Endothelial cell of umbilical vein (primary cell): ENCODE measurements around the gene RGS6. TPM values are rescaled to one million over a fixed set of nuclear protein-coding genes. Genes with fewer than 3 reads are reported as not detected.

Source experiments
- BruUV-seq: library from RNA; stranded (reverse); fragments of 400-500 nt; replicated peaks from 2 replicates; lab custom pipeline; 2021; lab: Mats Ljungman, UMichigan
- CTCF ChIA-PET: fragments of 300-600, 350-600 bp; sonication (Branson Sonifier 250); formaldehyde crosslinking; loops from one replicate; lab custom pipeline; 2021; ENCODE audit warnings: antibody characterized with exemption, inconsistent platforms; lab: Charles Lee
- POLR2A ChIA-PET: fragments of 300-600, 350-600 bp; sonication (Branson Sonifier 250); formaldehyde crosslinking; loops from one replicate; lab custom pipeline; 2021; ENCODE audit warnings: antibody characterized with exemption, inconsistent platforms; lab: Charles Lee
- DNase-seq: peaks from one replicate; pipeline ENCODE4 v3.0.0-alpha.2; 2011; ENCODE audit warnings: low read depth, low spot score
- FAIRE-seq: peaks from 2 replicates; lab custom pipeline; 2011; peaks lifted over from hg19 to GRCh38; lab: Jason Lieb, UNC
- H2AFZ ChIP-seq: 2 replicates; pipeline ENCODE4 v1.6.0; 2012; ENCODE audit warnings: low read depth, low read length, control low read depth, inconsistent platforms
- H3K27ac ChIP-seq: 2 replicates; pipeline ENCODE4 v1.5.1; 2011; ENCODE audit warnings: low read depth, mild to moderate bottlenecking, control low read depth, low read length, moderate library complexity; ENCODE audit not compliant: insufficient read depth
- H3K27me3 ChIP-seq, 2 experiments: 2 replicates each; pipeline versions ENCODE4 v1.6.0 to v1.6.1; 2011; ENCODE audit warnings: low read length in 2 of 2, mixed read lengths in 1 of 2; ENCODE audit not compliant: control insufficient read depth in 2 of 2, insufficient read depth in 2 of 2
- H3K36me3 ChIP-seq, 2 experiments: 2 replicates in 1 of 2; 3 replicates in 1 of 2; pipeline ENCODE4 v1.5.1; 2011; ENCODE audit warnings: low read length in 2 of 2, mild to moderate bottlenecking in 1 of 2, moderate library complexity in 1 of 2; ENCODE audit not compliant: control insufficient read depth in 2 of 2, insufficient read depth in 2 of 2; ENCODE audit errors: extremely low read depth in 1 of 2
- H3K4me1 ChIP-seq: 3 replicates; pipeline ENCODE4 v1.5.1; 2011; ENCODE audit warnings: mild to moderate bottlenecking, low read length; ENCODE audit not compliant: control insufficient read depth, insufficient read depth; ENCODE audit errors: extremely low read depth
- H3K4me2 ChIP-seq: 2 replicates; pipeline ENCODE4 v1.6.1; 2011; ENCODE audit warnings: low read length, control low read depth, mixed read lengths; ENCODE audit not compliant: insufficient read depth
- H3K4me3 ChIP-seq, 3 experiments: fragments of 200-600 bp in 1 of 3; sonication (generic), shearing (Covaris generic) in 1 of 3; replicated peaks in 1 of 3; 2 replicates each; pipeline ENCODE4 v1.5.1; 2011 to 2016; ENCODE audit warnings: control low read depth in 3 of 3, low read length in 3 of 3, mild to moderate bottlenecking in 2 of 3, inconsistent platforms in 1 of 3, low read depth in 1 of 3, moderate library complexity in 1 of 3; ENCODE audit not compliant: insufficient read depth in 1 of 3
- H3K79me2 ChIP-seq: 2 replicates; pipeline ENCODE4 v1.6.0; 2012; ENCODE audit warnings: low read length, inconsistent platforms; ENCODE audit not compliant: control insufficient read depth, insufficient read depth
- H3K9ac ChIP-seq: replicated peaks from 2 replicates; pipeline ENCODE3; 2011; ENCODE audit warnings: low read length, control low read depth; ENCODE audit not compliant: insufficient read depth; ENCODE audit errors: extremely low read depth
- H3K9me1 ChIP-seq: replicated peaks from 3 replicates; pipeline ENCODE4 v1.6.0; 2011; ENCODE audit warnings: mild to moderate bottlenecking, low read length; ENCODE audit not compliant: control insufficient read depth, insufficient read depth; ENCODE audit errors: extremely low read depth
- H3K9me3 ChIP-seq: replicated peaks from 2 replicates; pipeline ENCODE4 v1.5.1; 2012; ENCODE audit warnings: low read length, inconsistent platforms; ENCODE audit not compliant: control insufficient read depth, insufficient read depth
- H4K20me1 ChIP-seq: replicated peaks from 2 replicates; pipeline ENCODE3; 2011; ENCODE audit warnings: mild to moderate bottlenecking, low read length; ENCODE audit not compliant: control insufficient read depth, insufficient read depth; ENCODE audit errors: extremely low read depth
- EZH2 ChIP-seq: IDR thresholded peaks from 2 replicates; pipeline ENCODE4 v1.6.1; 2012; ENCODE audit warnings: borderline replicate concordance, low read depth, mild to moderate bottlenecking, moderate library complexity, low read length, inconsistent platforms; ENCODE audit not compliant: severe bottlenecking
- FOS ChIP-seq: IDR thresholded peaks from 2 replicates; pipeline ENCODE4 v1.6.1; 2011; ENCODE audit warnings: mild to moderate bottlenecking, low read length, moderate library complexity, borderline replicate concordance; ENCODE audit not compliant: insufficient read depth
- GATA2 ChIP-seq: IDR thresholded peaks from 2 replicates; pipeline ENCODE4 v1.7.0; 2011; ENCODE audit warnings: low read depth, mild to moderate bottlenecking, moderate library complexity, mixed read lengths, low read length; ENCODE audit not compliant: insufficient read length, insufficient read depth
- JUN ChIP-seq: IDR thresholded peaks from 2 replicates; pipeline ENCODE4 v1.6.1; 2011; ENCODE audit warnings: borderline replicate concordance, low read depth; ENCODE audit not compliant: insufficient read length, insufficient read depth
- MYC ChIP-seq: IDR thresholded peaks from one replicate; pipeline ENCODE4 v1.6.1; 2011; ENCODE audit warnings: mild to moderate bottlenecking, low read depth, low read length
- POLR2A ChIP-seq: IDR thresholded peaks from 2 replicates; pipeline ENCODE4 v1.6.1; 2012; ENCODE audit warnings: low read depth, mild to moderate bottlenecking, control low read depth, low read length
- POLR2AphosphoS5 ChIP-seq: IDR thresholded peaks from 2 replicates; pipeline ENCODE4 v1.6.1; 2012; ENCODE audit warnings: low read depth, mild to moderate bottlenecking, control low read depth, low read length, moderate library complexity; ENCODE audit not compliant: insufficient read depth
- dilution Hi-C: fragments of 300-500 bp; cut with MboI; formaldehyde crosslinking; loops from one replicate; pipeline ENCODE4 v1.15.0; 2019; ENCODE audit warnings: low sequenced_read_pairs; ENCODE audit not compliant: extremely low pct_ligation_motif_present
- intact Hi-C: fragments of 100-400 bp; cut with micrococcal nuclease; formaldehyde crosslinking; loops from one replicate; pipeline ENCODE4 v1.10.0; 2022
- polyA plus RNA-seq, 4 experiments: library from polyadenylated mRNA; depleted of rRNA in 3 of 4; stranded (reverse) in 3 of 4; unstranded in 1 of 4; fragments of >200 nt; gene quantifications; 2 replicates each; pipeline versions ENCODE4 v1.2.1 to v1.2.3, GENCODE V29; 2011 to 2012; ENCODE audit warnings: missing spikeins in 1 of 4
- total RNA-seq: library from RNA; stranded (reverse); gene quantifications from 2 replicates; pipeline ENCODE4 v1.2.3, GENCODE V29; 2021
- TF ChIP-seq, protein P1 (sequence below): IDR thresholded peaks from 2 replicates; pipeline ENCODE4 v1.6.1; 2011; ENCODE audit not compliant: insufficient read depth, insufficient read length
- TF ChIP-seq, protein P2 (sequence below), 2 donors: IDR thresholded peaks; 1 replicate in 1 of 2; 2 replicates in 1 of 2; pipeline ENCODE4 v1.5.1; 2011; ENCODE audit warnings: low read length in 2 of 2, mild to moderate bottlenecking in 2 of 2, moderate library complexity in 2 of 2, control low read depth in 1 of 2, inconsistent platforms in 1 of 2, low read depth in 1 of 2; ENCODE audit not compliant: insufficient read depth in 1 of 2; ENCODE audit errors: extremely low read depth in 1 of 2

RGS6 gene
- total and polyA plus RNA-seq, 2 donors (not counting 3 experiments of a cell fraction or from before 2014, with no cell fraction given), result not detected

DNA sequence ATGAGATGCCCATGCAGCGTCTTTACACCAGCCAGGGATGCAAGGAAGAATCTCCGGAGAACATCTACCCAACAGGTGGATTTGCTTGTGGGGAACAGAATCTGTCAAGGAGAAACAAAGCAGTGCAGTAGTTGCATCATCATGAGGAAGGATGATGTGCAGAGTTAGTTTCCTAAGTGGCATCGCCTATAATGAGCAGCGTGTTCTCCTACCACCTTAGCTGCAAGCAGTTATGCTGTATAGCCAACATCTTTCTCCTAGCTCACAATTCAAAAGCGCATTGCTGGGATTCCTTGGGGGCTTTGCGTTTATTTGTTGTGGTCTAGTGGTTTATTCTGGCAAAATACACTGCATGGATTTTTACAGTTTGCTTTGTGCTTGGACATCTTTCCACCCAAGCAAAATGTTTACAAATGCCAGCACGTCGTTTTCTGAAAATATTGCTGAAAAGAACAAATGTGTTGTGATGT is 233.0 kb downstream of the RGS6 start:
- H3K27ac ChIP-seq, result no peak overlapping the region
- H3K4me3 ChIP-seq, result no peak overlapping the region
- H3K9ac ChIP-seq, result no peak overlapping the region
- no peak overlapping the region for H2AFZ ChIP-seq
- FAIRE-seq, result no peak
- H3K9me3 ChIP-seq, result no peaks in the 10 kb centered on the region
- CTCF ChIA-PET, result no interaction called here
- dilution Hi-C loops, result no loop called here
- no peaks in the 10 kb centered on the region for H4K20me1 ChIP-seq
- H3K79me2 ChIP-seq, result no peaks in the 10 kb centered on the region
- no peaks in the 10 kb centered on the region for H3K27me3 ChIP-seq
- POLR2A ChIA-PET, result no interaction called here
- intact Hi-C loops, result no loop called here
- H3K36me3 ChIP-seq, result no peaks in the 10 kb centered on the region
- H3K4me2 ChIP-seq, result no peak overlapping the region
- DNase-seq, result no peak
- H3K4me1 ChIP-seq, result no peaks in the 10 kb centered on the region
- TF ChIP-seq, protein P1, sequence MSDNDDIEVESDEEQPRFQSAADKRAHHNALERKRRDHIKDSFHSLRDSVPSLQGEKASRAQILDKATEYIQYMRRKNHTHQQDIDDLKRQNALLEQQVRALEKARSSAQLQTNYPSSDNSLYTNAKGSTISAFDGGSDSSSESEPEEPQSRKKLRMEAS, result no peak
- no peak for TF ChIP-seq FOS
- TF ChIP-seq POLR2A, result no peak
- no peak for TF ChIP-seq JUN
- no peak for TF ChIP-seq MYC
- no peak for TF ChIP-seq POLR2AphosphoS5
- TF ChIP-seq EZH2, result no peak
- TF ChIP-seq, protein P2, sequence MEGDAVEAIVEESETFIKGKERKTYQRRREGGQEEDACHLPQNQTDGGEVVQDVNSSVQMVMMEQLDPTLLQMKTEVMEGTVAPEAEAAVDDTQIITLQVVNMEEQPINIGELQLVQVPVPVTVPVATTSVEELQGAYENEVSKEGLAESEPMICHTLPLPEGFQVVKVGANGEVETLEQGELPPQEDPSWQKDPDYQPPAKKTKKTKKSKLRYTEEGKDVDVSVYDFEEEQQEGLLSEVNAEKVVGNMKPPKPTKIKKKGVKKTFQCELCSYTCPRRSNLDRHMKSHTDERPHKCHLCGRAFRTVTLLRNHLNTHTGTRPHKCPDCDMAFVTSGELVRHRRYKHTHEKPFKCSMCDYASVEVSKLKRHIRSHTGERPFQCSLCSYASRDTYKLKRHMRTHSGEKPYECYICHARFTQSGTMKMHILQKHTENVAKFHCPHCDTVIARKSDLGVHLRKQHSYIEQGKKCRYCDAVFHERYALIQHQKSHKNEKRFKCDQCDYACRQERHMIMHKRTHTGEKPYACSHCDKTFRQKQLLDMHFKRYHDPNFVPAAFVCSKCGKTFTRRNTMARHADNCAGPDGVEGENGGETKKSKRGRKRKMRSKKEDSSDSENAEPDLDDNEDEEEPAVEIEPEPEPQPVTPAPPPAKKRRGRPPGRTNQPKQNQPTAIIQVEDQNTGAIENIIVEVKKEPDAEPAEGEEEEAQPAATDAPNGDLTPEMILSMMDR (IDR thresholded peaks at IDR 0.05; ENCODE audit: extremely low read depth in 1 of 2, insufficient read depth in 1 of 2, low read depth in 1 of 2, low read length in 2 of 2), result no peak
- TF ChIP-seq GATA2, result no peak
- no peaks in the 10 kb centered on the region for H3K9me1 ChIP-seq
- BruUV-seq, result no TSS peak
